Fibroblast of the aortic adventitia (primary cell): ENCODE results near the gene TRAPPC11. TPM values are rescaled to one million over a fixed set of nuclear protein-coding genes. Genes with fewer than 3 reads are reported as not detected.

Experiments
- DNase-seq: peaks from one replicate; pipeline ENCODE4 v3.0.0-alpha.2; 2010; ENCODE audit warnings: low read depth
- H3K4me3 ChIP-seq: 2 replicates; pipeline ENCODE4 v1.5.1; 2011; ENCODE audit warnings: low read depth, mild to moderate bottlenecking, control low read depth, low read length, moderate library complexity
- total RNA-seq: library from RNA; depleted of rRNA; stranded (reverse); fragments of >200 nt; gene quantifications from 2 replicates; pipeline ENCODE4 v1.2.3, GENCODE V29; 2012; ENCODE audit warnings: low replicate concordance
- TF ChIP-seq, protein P1 (sequence below): IDR thresholded peaks from 2 replicates; pipeline ENCODE4 v1.5.1; 2011; ENCODE audit warnings: mild to moderate bottlenecking, low read length, control low read depth, inconsistent platforms; ENCODE audit not compliant: insufficient read depth

TRAPPC11 gene
- total RNA-seq, 1 donor: 51.5 TPM

DNA sequence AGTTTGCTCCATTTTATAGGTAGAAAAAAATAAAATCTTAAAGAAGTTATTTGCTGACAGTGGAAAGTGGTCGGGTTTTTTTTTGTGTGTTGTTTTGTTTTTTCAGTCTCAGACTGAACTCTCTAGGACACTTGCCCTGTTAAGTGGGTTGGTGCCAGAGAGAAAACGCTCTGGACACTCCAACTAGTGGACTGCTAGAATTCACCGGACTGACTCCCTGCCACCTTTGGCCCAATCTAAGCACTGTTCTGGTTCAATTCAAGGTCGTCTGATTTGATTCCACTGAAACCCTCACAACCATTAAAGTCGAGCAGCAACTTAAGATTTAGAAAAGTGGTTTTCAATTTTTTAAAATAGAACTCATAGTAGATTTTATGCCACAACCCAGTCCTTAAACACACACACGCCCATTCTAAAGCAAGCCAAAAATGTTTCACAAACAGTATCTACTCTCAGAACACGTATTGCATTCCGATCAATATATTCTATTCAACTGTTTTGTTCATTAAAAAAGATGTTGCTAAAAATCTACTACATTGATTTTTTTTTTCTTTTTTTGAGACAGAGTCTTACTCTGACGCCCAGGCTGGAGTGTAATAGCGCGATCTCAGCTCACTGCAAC is 27.4 kb upstream of the TRAPPC11 start:
- TF ChIP-seq, protein P1, sequence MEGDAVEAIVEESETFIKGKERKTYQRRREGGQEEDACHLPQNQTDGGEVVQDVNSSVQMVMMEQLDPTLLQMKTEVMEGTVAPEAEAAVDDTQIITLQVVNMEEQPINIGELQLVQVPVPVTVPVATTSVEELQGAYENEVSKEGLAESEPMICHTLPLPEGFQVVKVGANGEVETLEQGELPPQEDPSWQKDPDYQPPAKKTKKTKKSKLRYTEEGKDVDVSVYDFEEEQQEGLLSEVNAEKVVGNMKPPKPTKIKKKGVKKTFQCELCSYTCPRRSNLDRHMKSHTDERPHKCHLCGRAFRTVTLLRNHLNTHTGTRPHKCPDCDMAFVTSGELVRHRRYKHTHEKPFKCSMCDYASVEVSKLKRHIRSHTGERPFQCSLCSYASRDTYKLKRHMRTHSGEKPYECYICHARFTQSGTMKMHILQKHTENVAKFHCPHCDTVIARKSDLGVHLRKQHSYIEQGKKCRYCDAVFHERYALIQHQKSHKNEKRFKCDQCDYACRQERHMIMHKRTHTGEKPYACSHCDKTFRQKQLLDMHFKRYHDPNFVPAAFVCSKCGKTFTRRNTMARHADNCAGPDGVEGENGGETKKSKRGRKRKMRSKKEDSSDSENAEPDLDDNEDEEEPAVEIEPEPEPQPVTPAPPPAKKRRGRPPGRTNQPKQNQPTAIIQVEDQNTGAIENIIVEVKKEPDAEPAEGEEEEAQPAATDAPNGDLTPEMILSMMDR: no peak
- DNase-seq: no peak
- no peak overlapping the region for H3K4me3 ChIP-seq

DNA sequence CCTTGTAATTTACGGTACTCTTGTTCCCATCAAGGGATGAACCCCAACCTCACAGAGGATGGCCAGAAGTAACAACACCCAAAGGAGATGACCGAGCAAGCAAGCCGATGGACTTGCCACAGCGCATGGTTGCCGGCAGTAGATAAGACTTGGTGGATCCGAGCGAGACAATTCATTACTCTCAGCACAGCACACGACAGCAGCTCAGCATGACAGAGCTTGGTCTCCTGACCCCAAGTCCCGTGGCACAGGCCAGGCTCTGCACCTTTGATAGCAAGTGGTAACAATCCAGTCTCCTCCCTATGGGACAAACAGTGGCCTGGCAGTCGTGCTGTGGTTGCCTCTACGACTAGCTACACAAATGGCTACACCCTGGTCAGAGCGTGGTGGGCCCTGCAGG is 26.4 kb upstream of the TRAPPC11 start:
- TF ChIP-seq, protein P1: no peak
- no peak for DNase-seq
- H3K4me3 ChIP-seq: no peak overlapping the region

DNA sequence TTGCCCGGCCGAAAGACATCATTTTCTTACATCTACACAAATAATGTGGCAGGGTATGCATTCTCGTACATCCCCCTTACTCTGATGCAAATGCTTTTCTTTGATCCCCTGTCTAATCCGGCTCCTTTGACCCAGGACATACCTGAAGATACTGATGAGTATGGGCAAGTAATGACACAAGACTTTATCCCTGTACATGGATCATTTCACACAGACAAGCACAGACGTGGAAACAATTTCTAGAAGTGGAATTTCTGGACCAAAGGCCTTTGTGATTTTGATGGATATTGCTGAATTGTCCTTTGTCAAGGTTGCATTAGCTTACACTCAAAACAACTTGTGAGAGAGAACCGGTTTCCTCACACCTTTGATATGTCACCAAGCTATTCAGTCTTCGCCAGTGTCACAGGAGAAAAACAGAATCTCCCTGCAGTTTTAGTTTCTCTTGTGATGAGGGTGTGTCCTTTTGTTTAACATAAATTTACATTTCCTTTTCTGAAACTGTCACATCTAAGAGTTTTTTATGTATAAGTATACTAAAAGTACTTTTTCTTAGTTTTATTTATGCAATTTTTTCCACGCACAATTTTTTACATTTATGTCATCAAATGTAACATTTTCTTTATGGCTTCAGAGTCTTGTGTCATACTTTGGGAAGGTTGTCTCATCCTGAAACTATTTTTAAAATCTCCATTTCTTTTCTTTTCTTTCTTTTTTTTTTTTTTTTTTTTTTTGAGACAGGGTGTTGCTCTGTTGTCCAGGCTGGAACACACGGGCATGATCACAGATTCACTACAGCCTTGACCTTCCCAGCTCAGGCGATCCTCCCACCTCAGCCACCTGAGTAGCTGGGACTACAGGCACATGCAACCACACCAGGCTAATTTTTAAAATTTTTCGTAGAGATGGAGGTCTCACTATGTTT is 25.4 kb upstream of the TRAPPC11 start:
- TF ChIP-seq, protein P1: no peak
- no peak overlapping the region for H3K4me3 ChIP-seq
- DNase-seq: no peak

DNA sequence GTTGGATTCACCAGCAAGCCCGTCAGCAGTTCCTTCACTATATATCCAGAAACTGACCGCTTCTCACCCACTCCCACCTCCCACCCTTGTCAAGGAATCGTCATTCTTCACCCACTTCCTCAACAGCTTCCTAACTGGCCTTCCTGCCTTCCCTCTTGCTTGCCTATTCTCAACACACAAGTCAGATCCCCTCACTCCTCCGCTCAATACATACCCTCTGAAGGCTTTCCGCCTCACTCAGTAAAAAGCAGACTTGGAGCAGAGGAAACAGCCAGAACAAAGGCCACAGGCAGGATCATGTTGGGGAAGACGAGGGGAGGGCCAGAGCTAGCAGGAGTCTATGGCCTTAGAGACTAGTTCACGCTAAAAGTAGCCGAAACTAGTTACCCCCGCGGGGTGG is 23.8 kb upstream of the TRAPPC11 start:
- TF ChIP-seq, protein P1: no peak
- no peak for DNase-seq
- no peak overlapping the region for H3K4me3 ChIP-seq

DNA sequence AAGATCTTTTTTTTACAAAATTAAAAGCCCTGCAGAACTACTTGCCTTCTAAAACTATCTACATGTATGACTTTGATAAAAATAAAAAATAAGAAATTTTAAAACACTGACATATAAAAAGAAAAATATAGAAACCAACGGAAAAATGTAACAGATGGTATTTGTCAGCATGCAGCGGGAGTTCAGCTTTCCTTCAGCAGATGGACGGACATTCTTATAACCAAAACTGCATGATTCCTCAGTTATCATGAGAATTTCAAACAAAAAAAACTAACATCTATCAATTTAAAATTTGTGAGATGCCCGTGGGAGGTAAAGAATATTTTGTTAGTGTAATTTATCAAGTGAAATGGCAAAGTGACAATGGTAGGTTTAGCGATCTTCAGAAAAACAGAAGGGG is 23.4 kb upstream of the TRAPPC11 start:
- TF ChIP-seq, protein P1: no peak
- no peak overlapping the region for H3K4me3 ChIP-seq
- no peak for DNase-seq

DNA sequence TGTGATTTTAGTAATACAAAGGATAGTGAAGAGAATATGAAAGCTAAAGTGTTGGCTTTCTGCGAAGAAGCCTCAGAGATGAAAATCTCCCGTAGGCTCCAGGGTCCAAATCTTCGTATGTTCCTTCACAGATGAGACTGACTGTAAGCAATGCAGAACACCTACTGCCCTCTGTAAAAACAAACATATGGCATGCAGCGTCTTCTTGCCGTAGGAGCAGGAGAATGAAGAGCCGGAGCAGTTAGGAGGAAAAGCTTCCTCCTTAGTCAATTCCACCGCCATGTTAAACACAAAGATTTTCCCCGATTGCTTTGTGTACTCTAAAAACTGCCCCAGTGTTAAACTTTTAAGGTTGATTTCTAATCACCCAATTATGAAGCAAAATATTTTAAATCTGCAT is 22.6 kb upstream of the TRAPPC11 start:
- H3K4me3 ChIP-seq: no peak overlapping the region
- DNase-seq: no peak
- TF ChIP-seq, protein P1: no peak
